Liver (tissue), 3 donors: ENCODE data around the gene DMRTB1.

ENCODE experiments used
- ATF3 ChIP-seq: IDR thresholded peaks from 2 replicates; pipeline ENCODE4 v1.6.1; 2016; ENCODE audit warnings: antibody characterized with exemption
- CTCF ChIP-seq: fragments of 150-350 bp; IDR thresholded peaks from 2 replicates; pipeline ENCODE4 v1.5.1; 2017; ENCODE audit warnings: improper control_type of control experiment, low read depth, low read length; ENCODE audit not compliant: missing input control
- EGR1 ChIP-seq, 2 donors: IDR thresholded peaks; 2 replicates each; pipeline ENCODE4 v1.6.1; 2016 to 2018; ENCODE audit warnings: antibody characterized with exemption in 2 of 2, low read depth in 2 of 2
- GABPA ChIP-seq, 2 donors: IDR thresholded peaks in 1 of 2; conservative IDR thresholded peaks in 1 of 2; 2 replicates each; pipeline ENCODE4 v1.6.1; 2016; ENCODE audit warnings: antibody characterized with exemption in 2 of 2, mild to moderate bottlenecking in 1 of 2, moderate library complexity in 1 of 2
- HNF4G ChIP-seq: IDR thresholded peaks from 2 replicates; pipeline ENCODE4 v1.6.1; 2016; ENCODE audit warnings: antibody characterized with exemption
- JUND ChIP-seq, 2 donors: IDR thresholded peaks; 2 replicates each; pipeline ENCODE4 v1.6.1; 2016; ENCODE audit warnings: antibody characterized with exemption in 2 of 2
- MAX ChIP-seq: IDR thresholded peaks from 2 replicates; pipeline ENCODE4 v1.6.1; 2016; ENCODE audit warnings: antibody characterized with exemption
- NR2F2 ChIP-seq: IDR thresholded peaks from 2 replicates; pipeline ENCODE4 v1.6.1; 2016; ENCODE audit warnings: antibody characterized with exemption
- REST ChIP-seq: IDR thresholded peaks from 2 replicates; pipeline ENCODE4 v1.6.1; 2016; ENCODE audit warnings: antibody characterized with exemption, mild to moderate bottlenecking
- TAF1 ChIP-seq: conservative IDR thresholded peaks from 2 replicates; pipeline ENCODE4 v1.6.1; 2016; ENCODE audit warnings: antibody characterized with exemption, mild to moderate bottlenecking
- YY1 ChIP-seq: IDR thresholded peaks from 2 replicates; pipeline ENCODE4 v1.6.1; 2016; ENCODE audit warnings: antibody characterized with exemption, mild to moderate bottlenecking
- donor health status: healthy.
- donor health status: healthy.

- TF ChIP-seq CTCF = no peak
- no peak for TF ChIP-seq EGR1 (IDR thresholded peaks at IDR 0.05; ENCODE audit: low read depth in 2 of 2)
- no peak for TF ChIP-seq NR2F2
- TF ChIP-seq YY1 = no peak
- TF ChIP-seq TAF1 = no peak
- TF ChIP-seq MAX = no peak
- no peak for TF ChIP-seq HNF4G
- no peak for TF ChIP-seq REST
- no peak for TF ChIP-seq ATF3
- no peak for TF ChIP-seq JUND (IDR thresholded peaks at IDR 0.05)
- no peak for TF ChIP-seq GABPA (IDR thresholded peaks at IDR 0.05 in 1 of 2, conservative IDR thresholded peaks at IDR 0.05 in 1 of 2)
These were observed 16.5 kb downstream of the DMRTB1 start for GRCh38 chr1:53475664-53476063.
